GM08714 (cell line): Measurements from ENCODE around the gene CNTROB.

Experiments used
- H3K4me3 ChIP-seq: fragments of 200-500 bp; sonication (Bioruptor generic); 2 replicates; pipeline ENCODE4 v1.5.1; 2014; ENCODE audit warnings: mild to moderate bottlenecking, low read length, inconsistent platforms
- ZNF274 ChIP-seq: IDR thresholded peaks from 2 replicates; pipeline ENCODE4 v1.6.1; 2012; ENCODE audit warnings: mild to moderate bottlenecking, low read depth, low read length

The CNTROB gene

DNA sequence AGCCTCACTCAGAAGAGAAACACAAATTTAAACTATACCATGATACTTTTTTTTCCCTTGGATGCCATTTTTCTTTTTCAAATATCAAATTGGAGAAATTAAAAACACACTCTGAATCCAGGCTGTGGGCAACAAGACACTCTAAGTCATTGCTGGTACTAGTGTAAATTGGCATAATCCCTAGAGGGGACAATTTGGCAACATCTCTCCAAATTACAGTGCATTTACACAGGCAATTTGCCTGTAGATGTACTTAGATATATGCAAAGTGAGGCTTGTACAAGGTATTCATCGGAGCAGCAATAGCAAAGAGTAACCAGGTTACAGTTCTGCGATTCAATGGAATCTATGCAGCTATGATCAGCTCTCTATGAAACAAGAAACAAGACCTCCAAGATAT, 63.7 kb downstream of the CNTROB start:
- TF ChIP-seq ZNF274, result no peak
- no peak overlapping the region for H3K4me3 ChIP-seq

- TF ChIP-seq ZNF274, result no peak
- no peak overlapping the region for H3K4me3 ChIP-seq
These were observed 65.2 kb downstream of the CNTROB start for GRCh38 chr17:7997186-7997585.
